Measurements from ENCODE around the gene KHDRBS1. TPM values are rescaled to one million over a fixed set of nuclear protein-coding genes. Genes with fewer than 3 reads are reported as not detected.

KHDRBS1 gene
- total and polyA plus RNA-seq, 2 experiments from 2014 or later, result 99.5 to 116 TPM

GRCh38 chr1:32005522-32005921 is 8.1 kb upstream of the KHDRBS1 start:
- no peak for DNase-seq (ENCODE audit: low read depth in 1 of 2, low spot score in 1 of 2)
- H3K27ac ChIP-seq, result no peak overlapping the region
- H3K36me3 ChIP-seq, result no peaks in the 10 kb centered on the region
- H3K4me1 ChIP-seq (ENCODE audit: low read depth), result no peaks in the 10 kb centered on the region
- TF ChIP-seq CTCF (IDR thresholded peaks at IDR 0.05; ENCODE audit: low read depth, low read length), result no peak
- no peaks in the 10 kb centered on the region for H3K27me3 ChIP-seq
- H3K9me3 ChIP-seq (ENCODE audit: low read depth), result no peaks in the 10 kb centered on the region
- no peak overlapping the region for H3K4me3 ChIP-seq

GRCh38 chr1:32007591-32007940 is 6.1 kb upstream of the KHDRBS1 start:
- no peaks in the 10 kb centered on the region for H3K27me3 ChIP-seq
- no peak for DNase-seq (ENCODE audit: low read depth in 1 of 2, low spot score in 1 of 2)
- H3K9me3 ChIP-seq (ENCODE audit: low read depth), result no peaks in the 10 kb centered on the region
- TF ChIP-seq CTCF (IDR thresholded peaks at IDR 0.05; ENCODE audit: low read depth, low read length), result no peak
- no peaks in the 10 kb centered on the region for H3K4me1 ChIP-seq (ENCODE audit: low read depth)
- H3K4me3 ChIP-seq, result no peak overlapping the region
- no peak overlapping the region for H3K27ac ChIP-seq
- no peaks in the 10 kb centered on the region for H3K36me3 ChIP-seq

- no peak for DNase-seq (ENCODE audit: low read depth in 1 of 2, low spot score in 1 of 2)
- H3K9me3 ChIP-seq (ENCODE audit: low read depth), result no peaks in the 10 kb centered on the region
- no peaks in the 10 kb centered on the region for H3K36me3 ChIP-seq
- H3K27me3 ChIP-seq, result no peaks in the 10 kb centered on the region
- no peak overlapping the region for H3K27ac ChIP-seq
- no peak overlapping the region for H3K4me3 ChIP-seq
- peaks cover 4% of the 10 kb centered on the region for H3K4me1 ChIP-seq (ENCODE audit: low read depth)
- TF ChIP-seq CTCF (IDR thresholded peaks at IDR 0.05; ENCODE audit: low read depth, low read length), result no peak
Observed at GRCh38 chr1:32010246-32010645, 3.4 kb upstream of the KHDRBS1 start.

- no peaks in the 10 kb centered on the region for H3K27me3 ChIP-seq
- DNase-seq (ENCODE audit: low read depth in 1 of 2, low spot score in 1 of 2), result no peak
- peaks cover 21% of the 10 kb centered on the region for H3K4me1 ChIP-seq (ENCODE audit: low read depth)
- H3K27ac ChIP-seq, result peak overlapping the region; percentile 96
- peak overlapping the region; percentile 29 for H3K4me3 ChIP-seq
- TF ChIP-seq CTCF (IDR thresholded peaks at IDR 0.05; ENCODE audit: low read depth, low read length), result no peak
- no peaks in the 10 kb centered on the region for H3K9me3 ChIP-seq (ENCODE audit: low read depth)
- peaks cover 5% of the 10 kb centered on the region for H3K36me3 ChIP-seq
Observed at GRCh38 chr1:32012709-32013385, 821 bp upstream of the KHDRBS1 start.

GRCh38 chr1:32014199-32014947 is 705 bp downstream of the KHDRBS1 start:
- Histone ChIP-seq H3K27ac (peak overlapping the region; percentile 96), H3K9me3 (ENCODE audit: low read depth) (no peaks in the 10 kb centered on the region), H3K27me3 (no peaks in the 10 kb centered on the region), H3K4me1 (ENCODE audit: low read depth) (peaks cover 21% of the 10 kb centered on the region), H3K4me3 (peak overlapping the region; percentile 79), H3K36me3 (peaks cover 5% of the 10 kb centered on the region)
- TF ChIP-seq CTCF (IDR thresholded peaks at IDR 0.05; ENCODE audit: low read depth, low read length), result no peak
- peak; percentile 64 to 71 for DNase-seq (ENCODE audit: low read depth in 1 of 2, low spot score in 1 of 2)

Measured in cardiac muscle cell (in vitro differentiated cells and primary cell).